Measurements from ENCODE around the gene CCL21. TPM values are rescaled to one million over a fixed set of nuclear protein-coding genes. Genes with fewer than 3 reads are reported as not detected.
"Not testable (repeated sequence)": the region's sequence is repeated elsewhere in the genome, so short reads cannot be mapped to it uniquely, and the experiment has no call there.

CCL21 gene
- total RNA-seq (2022), result not detected in 2 replicates
- Bru-seq, nascent RNA, result not detected
- BruChase-seq, experiment 1, labeled RNA remaining after a 6-hour chase, result not detected
- not detected for BruChase-seq, experiment 2, labeled RNA remaining after a 2-hour chase
- long read RNA-seq, result 0 reads

GRCh38 chr9:34710023-34710422, at the start of gene CCL21:
Gene CCL21 (minus strand): TSS chr9:34710136. CDS start chr9:34710066, 70 bp downstream.
- Mint-ChIP-seq H3K27me3 (ENCODE audit: insufficient read depth, unreplicated experiment) (peaks cover 29% of the 10 kb centered on the region), H3K9me3 (ENCODE audit: unreplicated experiment) (peaks cover 12% of the 10 kb centered on the region), H3K4me3 (ENCODE audit: unreplicated experiment) (no peak within 1 kb of the TSS), H3K27ac (ENCODE audit: low read depth, unreplicated experiment) (no peak within 1 kb of the TSS), H3K4me1 (ENCODE audit: insufficient read depth, unreplicated experiment) (no peaks in the 10 kb centered on the region), H3K36me3 (ENCODE audit: insufficient read depth, unreplicated experiment) (no peaks in the 10 kb centered on the region)
- CTCF ChIA-PET, result interaction anchor here (1.3 kb wide), 1 partner anchor 9 kb away, joined by 3 read pairs; no protein-coding TSS in a partner anchor
- BruUV-seq (replicated peaks), result no TSS peak
- DNase-seq (ENCODE audit: unreplicated experiment), result no peak
- no peak for TF ChIP-seq CTCF (IDR thresholded peaks at IDR 0.05; ENCODE audit: unreplicated experiment)
- intact Hi-C loops (cut with micrococcal nuclease), result no loop called here
- POLR2A ChIA-PET, result interaction anchor here (0.7 kb wide), 1 partner anchor 45 kb away, joined by 3 read pairs; no protein-coding TSS in a partner anchor

- Mint-ChIP-seq H3K4me3 (ENCODE audit: unreplicated experiment) (no peak overlapping the region), H3K36me3 (ENCODE audit: insufficient read depth, unreplicated experiment) (no peaks in the 10 kb centered on the region), H3K9me3 (ENCODE audit: unreplicated experiment) (no peaks in the 10 kb centered on the region), H3K4me1 (ENCODE audit: insufficient read depth, unreplicated experiment) (no peaks in the 10 kb centered on the region), H3K27ac (ENCODE audit: low read depth, unreplicated experiment) (no peak overlapping the region), H3K27me3 (ENCODE audit: insufficient read depth, unreplicated experiment) (peaks cover 40% of the 10 kb centered on the region)
- no TSS peak for BruUV-seq (replicated peaks)
- no peak for TF ChIP-seq CTCF (IDR thresholded peaks at IDR 0.05; ENCODE audit: unreplicated experiment)
- no peak for DNase-seq (ENCODE audit: unreplicated experiment)
- ChIA-PET POLR2A (interaction anchor here (0.5 to 2.3 kb wide), 7 partner anchors 15 to 344 kb away, joined by 3 to 5 read pairs (median 3); partner anchors contain the start of gene STOML2), CTCF (interaction anchor here (0.6 to 3.8 kb wide), 24 partner anchors 8 to 989 kb away, joined by 3 to 26 read pairs (median 3); partner anchors contain the start of gene GBA2)
- intact Hi-C loops (cut with micrococcal nuclease), result loop anchor here (1.0 to 10.0 kb wide), 5 partner anchors 109 to 337 kb away; partner anchors contain the start of gene PIGO
These were observed 49.6 kb upstream of the CCL21 start for GRCh38 chr9:34759432-34760134.

- H3K27me3 Mint-ChIP-seq (ENCODE audit: insufficient read depth, unreplicated experiment), result peaks cover 54% of the 10 kb centered on the region
- H3K9me3 Mint-ChIP-seq (ENCODE audit: unreplicated experiment); H3K4me3 Mint-ChIP-seq (ENCODE audit: unreplicated experiment); H3K27ac Mint-ChIP-seq (ENCODE audit: low read depth, unreplicated experiment); CTCF ChIA-PET; H3K36me3 Mint-ChIP-seq (ENCODE audit: insufficient read depth, unreplicated experiment); DNase-seq (ENCODE audit: unreplicated experiment); H3K4me1 Mint-ChIP-seq (ENCODE audit: insufficient read depth, unreplicated experiment); BruUV-seq (replicated peaks); intact Hi-C loops (cut with micrococcal nuclease): not testable (repeated sequence)
- POLR2A ChIA-PET, result interaction anchor here (0.5 kb wide), 1 partner anchor 40 kb away, joined by 3 read pairs; no protein-coding TSS in a partner anchor
These were observed 40.4 kb upstream of the CCL21 start for GRCh38 chr9:34750320-34750719.

- no peak overlapping the region for H3K4me3 Mint-ChIP-seq (ENCODE audit: unreplicated experiment)
- peaks cover 16% of the 10 kb centered on the region for H3K27me3 Mint-ChIP-seq (ENCODE audit: insufficient read depth, unreplicated experiment)
- H3K4me1 Mint-ChIP-seq (ENCODE audit: insufficient read depth, unreplicated experiment), result peaks cover 22% of the 10 kb centered on the region
- no peak overlapping the region for H3K27ac Mint-ChIP-seq (ENCODE audit: low read depth, unreplicated experiment)
- peak; percentile 42 for DNase-seq (ENCODE audit: unreplicated experiment)
- ChIA-PET POLR2A (interaction anchor here (0.7 kb wide), 1 partner anchor 12 kb away, joined by 3 read pairs; no protein-coding TSS in a partner anchor), CTCF (interaction anchor here (0.6 to 3.4 kb wide), 3 partner anchors 13 to 326 kb away, joined by 3 to 26 read pairs (median 3); partner anchors contain the start of gene VCP)
- no peaks in the 10 kb centered on the region for H3K36me3 Mint-ChIP-seq (ENCODE audit: insufficient read depth, unreplicated experiment)
- BruUV-seq (replicated peaks), result no TSS peak
- H3K9me3 Mint-ChIP-seq (ENCODE audit: unreplicated experiment), result no peaks in the 10 kb centered on the region
- intact Hi-C loops (cut with micrococcal nuclease), result no loop called here
- no peak for TF ChIP-seq CTCF (IDR thresholded peaks at IDR 0.05; ENCODE audit: unreplicated experiment)
These were observed 36.6 kb upstream of the CCL21 start for GRCh38 chr9:34746526-34746925.

Data from MCF 10A (cell line).